ENCODE measurements around the gene METTL27. TPM values are rescaled to one million over a fixed set of nuclear protein-coding genes. Genes with fewer than 3 reads are reported as not detected.

The METTL27 gene, protein sequence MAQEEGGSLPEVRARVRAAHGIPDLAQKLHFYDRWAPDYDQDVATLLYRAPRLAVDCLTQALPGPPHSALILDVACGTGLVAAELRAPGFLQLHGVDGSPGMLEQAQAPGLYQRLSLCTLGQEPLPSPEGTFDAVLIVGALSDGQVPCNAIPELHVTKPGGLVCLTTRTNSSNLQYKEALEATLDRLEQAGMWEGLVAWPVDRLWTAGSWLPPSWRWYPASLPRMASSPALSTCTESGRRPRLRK
- total RNA-seq (1 to 10 TPM; 1.4 to 8.5 (median 4.4) TPM), polyA plus RNA-seq (1 to 10 TPM in 1 of 3 donors, under 1 TPM in 2; 0.59 to 2.6 (median 0.67) TPM)
- long read RNA-seq, donor 1, partial matches to known transcripts: 0 of 3 reads
- long read RNA-seq, donor 1, other reads (novel, unspliced or antisense): 0 of 3 reads
- long read RNA-seq, donor 2: 0 reads

DNA sequence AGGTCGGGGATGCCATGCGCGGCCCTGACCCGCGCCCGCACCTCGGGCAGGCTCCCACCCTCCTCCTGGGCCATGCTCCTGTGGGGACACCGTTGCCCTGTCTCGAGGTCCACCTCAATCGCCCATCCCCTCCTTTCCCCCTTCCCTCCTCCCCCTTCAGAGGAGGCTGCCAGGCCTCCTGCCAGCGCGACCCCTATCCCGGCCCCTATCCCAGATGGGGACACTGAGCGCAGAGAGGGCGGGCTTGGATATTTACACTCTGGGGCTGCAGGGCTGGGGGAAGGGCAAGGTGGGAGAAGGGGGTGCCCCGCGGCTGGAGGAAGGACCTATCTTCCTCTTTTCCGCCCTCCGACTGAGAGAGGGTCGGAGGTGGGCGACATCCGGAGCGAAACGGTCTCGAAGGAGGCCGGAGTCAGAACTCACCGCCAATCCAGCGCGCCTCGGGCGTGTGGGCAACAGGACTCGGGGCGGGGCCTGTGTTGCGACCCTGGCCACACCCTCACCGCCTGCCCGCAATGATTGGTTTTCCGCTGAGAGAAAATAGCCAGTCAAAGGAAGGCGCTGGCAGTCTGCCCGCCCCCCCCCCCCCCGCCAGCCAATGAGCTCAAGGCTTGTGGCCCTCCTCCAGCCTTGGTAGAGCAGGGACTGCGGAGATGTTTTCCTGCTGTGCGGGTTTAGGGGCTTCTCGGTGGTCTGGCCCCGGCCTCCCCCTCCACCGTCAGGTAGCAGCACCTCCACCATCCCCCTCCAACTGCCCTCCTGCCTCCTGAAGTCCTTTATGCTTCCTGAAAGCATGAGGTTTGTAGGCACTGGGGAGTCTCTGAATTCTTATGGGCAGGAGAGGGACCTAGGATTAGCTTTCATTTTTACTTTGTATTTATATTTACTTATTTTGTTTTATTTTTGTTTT, at the start of gene METTL27:
Gene METTL27, minus strand, starts transcription at position 450 of the 910 bp plus-strand sequence. Its CDS starts 376 bp downstream, at position 74.
- H3K4me1 ChIP-seq: peaks cover 0 to 50% (median 32%) of the 10 kb centered on the region in 6 donors
- H3K9me3 ChIP-seq: no peaks in the 10 kb centered on the region
- H3K27ac ChIP-seq: peak within 1 kb of the TSS in 7 of 8 donors; percentile 46 to 82 (median 71)
- peak; percentile 95 for DNase-seq
- 4 to 18% (median 13%) methylated on average over 23 to 43 of the region's 45 CpGs for WGBS, 5 donors
- intact Hi-C loops (cut with DNase I; ENCODE audit: low total_unique reads): no loop called here
- no peaks in the 10 kb centered on the region for H3K36me3 ChIP-seq
- peak within 1 kb of the TSS; percentile 28 to 76 (median 52) for H3K4me3 ChIP-seq
- no peaks in the 10 kb centered on the region for H3K27me3 ChIP-seq (replicated peaks in 1 of 7)
- peak; percentile 74 to 89 (median 81) for TF ChIP-seq POLR2AphosphoS5 (IDR thresholded peaks at IDR 0.05)
- TF ChIP-seq POLR2A (IDR thresholded peaks at IDR 0.05): peak in 1 of 3 donors; percentile 42
- TF ChIP-seq, protein P1, sequence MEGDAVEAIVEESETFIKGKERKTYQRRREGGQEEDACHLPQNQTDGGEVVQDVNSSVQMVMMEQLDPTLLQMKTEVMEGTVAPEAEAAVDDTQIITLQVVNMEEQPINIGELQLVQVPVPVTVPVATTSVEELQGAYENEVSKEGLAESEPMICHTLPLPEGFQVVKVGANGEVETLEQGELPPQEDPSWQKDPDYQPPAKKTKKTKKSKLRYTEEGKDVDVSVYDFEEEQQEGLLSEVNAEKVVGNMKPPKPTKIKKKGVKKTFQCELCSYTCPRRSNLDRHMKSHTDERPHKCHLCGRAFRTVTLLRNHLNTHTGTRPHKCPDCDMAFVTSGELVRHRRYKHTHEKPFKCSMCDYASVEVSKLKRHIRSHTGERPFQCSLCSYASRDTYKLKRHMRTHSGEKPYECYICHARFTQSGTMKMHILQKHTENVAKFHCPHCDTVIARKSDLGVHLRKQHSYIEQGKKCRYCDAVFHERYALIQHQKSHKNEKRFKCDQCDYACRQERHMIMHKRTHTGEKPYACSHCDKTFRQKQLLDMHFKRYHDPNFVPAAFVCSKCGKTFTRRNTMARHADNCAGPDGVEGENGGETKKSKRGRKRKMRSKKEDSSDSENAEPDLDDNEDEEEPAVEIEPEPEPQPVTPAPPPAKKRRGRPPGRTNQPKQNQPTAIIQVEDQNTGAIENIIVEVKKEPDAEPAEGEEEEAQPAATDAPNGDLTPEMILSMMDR (IDR thresholded peaks at IDR 0.05 in 8 of 11, conservative IDR thresholded peaks at IDR 0.05 in 3 of 11): no peak

DNA sequence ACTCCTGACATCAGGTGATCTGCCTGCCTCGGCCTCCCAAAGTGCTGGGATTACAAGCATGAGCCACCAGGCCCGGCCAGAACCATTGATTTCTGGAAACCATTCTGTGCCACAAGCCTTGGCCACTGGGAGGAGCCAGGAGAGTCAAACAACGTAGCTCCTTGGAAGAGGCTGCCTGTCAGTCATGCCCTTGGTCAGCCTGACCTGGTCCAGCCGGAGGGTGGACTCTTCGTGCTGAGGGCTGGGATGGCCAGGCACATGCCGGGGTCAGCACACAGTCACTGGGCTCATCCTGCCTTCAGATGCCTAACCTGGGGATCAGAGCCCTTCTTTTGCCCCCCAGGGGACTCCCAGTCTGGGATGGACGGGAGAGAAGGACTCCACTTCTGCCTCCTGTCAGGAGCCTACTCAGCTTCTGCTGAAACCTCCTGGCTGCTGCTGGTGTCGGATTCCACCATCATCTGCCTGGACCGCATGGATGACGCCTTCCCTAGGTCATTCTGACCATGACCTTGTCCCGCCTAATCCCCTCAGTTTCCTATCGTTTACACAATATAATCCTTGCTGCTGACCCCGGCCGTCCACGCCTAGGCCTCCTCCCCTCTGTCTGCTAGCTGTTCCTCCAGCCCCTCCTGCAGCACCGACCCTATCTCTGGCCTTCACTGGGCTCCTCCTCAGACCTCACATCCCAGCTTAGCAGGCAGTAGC, 49.0 kb upstream of the METTL27 start:
- intact Hi-C loops (cut with DNase I; ENCODE audit: low total_unique reads): no loop called here
- peaks cover 2 to 44% (median 12%) of the 10 kb centered on the region in 6 donors for H3K4me1 ChIP-seq
- no peaks in the 10 kb centered on the region for H3K36me3 ChIP-seq
- 68 to 86% (median 82%) methylated on average over 12 to 16 of the region's 16 CpGs for WGBS, 5 donors
- peaks cover 0 to 12% (median 5%) of the 10 kb centered on the region in 8 donors for H3K9me3 ChIP-seq
- no peak for DNase-seq
- TF ChIP-seq, protein P1 (IDR thresholded peaks at IDR 0.05 in 8 of 11, conservative IDR thresholded peaks at IDR 0.05 in 3 of 11): no peak
- TF ChIP-seq POLR2AphosphoS5 (IDR thresholded peaks at IDR 0.05): no peak
- no peak for TF ChIP-seq POLR2A (IDR thresholded peaks at IDR 0.05)
- H3K4me3 ChIP-seq: no peak overlapping the region
- no peak overlapping the region for H3K27ac ChIP-seq
- peaks cover 0 to 22% (median 0%) of the 10 kb centered on the region in 7 donors for H3K27me3 ChIP-seq (replicated peaks in 1 of 7)

DNA sequence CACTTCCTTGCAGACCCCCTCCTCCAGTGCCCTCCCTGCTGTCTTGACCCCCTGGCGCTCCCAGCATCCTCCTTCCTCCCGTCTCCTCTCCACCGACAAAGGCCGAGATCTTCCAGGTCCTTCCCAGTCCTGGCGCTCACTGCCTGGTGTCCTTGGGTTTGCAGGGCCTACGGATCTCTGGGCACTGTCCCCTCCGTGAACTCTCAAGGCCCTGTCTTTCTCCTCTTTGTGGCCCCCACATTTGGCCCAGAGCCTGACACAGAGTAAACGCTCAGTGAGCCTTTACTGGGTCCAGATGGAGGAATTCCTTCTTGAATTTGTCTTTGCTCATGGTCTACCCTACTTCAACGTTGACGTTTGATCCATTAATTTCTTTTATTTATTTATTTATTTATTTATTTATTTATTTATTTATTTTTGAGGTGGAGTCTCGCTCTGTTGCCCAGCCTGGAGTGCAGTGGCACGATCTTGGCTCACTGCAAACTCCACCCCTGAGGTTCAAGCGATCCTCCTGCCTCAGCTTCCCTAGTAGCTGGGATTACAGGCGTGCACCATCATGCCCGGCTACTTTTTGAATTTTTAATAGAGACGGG, 48.3 kb upstream of the METTL27 start:
- intact Hi-C loops (cut with DNase I; ENCODE audit: low total_unique reads): no loop called here
- no peak for DNase-seq
- Histone ChIP-seq H3K4me3 (no peak overlapping the region), H3K27me3 (replicated peaks in 1 of 7) (peaks cover 0 to 26% (median 0%) of the 10 kb centered on the region in 7 donors), H3K9me3 (peaks cover 0 to 5% (median under 1%) of the 10 kb centered on the region in 8 donors), H3K36me3 (no peaks in the 10 kb centered on the region), H3K27ac (no peak overlapping the region), H3K4me1 (peaks cover 7 to 47% (median 15%) of the 10 kb centered on the region in 6 donors)
- TF ChIP-seq, protein P1 (IDR thresholded peaks at IDR 0.05 in 8 of 11, conservative IDR thresholded peaks at IDR 0.05 in 3 of 11): no peak
- TF ChIP-seq POLR2AphosphoS5 (IDR thresholded peaks at IDR 0.05) (no peak), POLR2A (IDR thresholded peaks at IDR 0.05) (no peak)
- WGBS, 5 donors: 83 to 91% (median 89%) methylated on average over 16 of the region's 16 CpGs

Data from spleen (tissue), 13 donors.